Stimulated activated CD8-positive, alpha-beta memory T cell treated with anti-CD3 and anti-CD28 coated beads, Interleukin-7, amount 100 ng/mL, for 1 hour (primary cell): Measurements from ENCODE around the gene GPR37.

Source experiments
- DNase-seq, 2 donors: peaks; one replicate each; pipeline ENCODE4 v3.0.0-alpha.2; 2020; ENCODE audit warnings: low read depth in 2 of 2

GPR37 gene

GRCh38 chr7:124724079-124724478 is 41.5 kb downstream of the GPR37 start:
- DNase-seq = no peak

GRCh38 chr7:124723012-124723411 is 42.6 kb downstream of the GPR37 start:
- DNase-seq = no peak

GRCh38 chr7:124722292-124722691 is 43.3 kb downstream of the GPR37 start:
- DNase-seq = no peak

- no peak for DNase-seq
Observed at GRCh38 chr7:124720195-124720594, 45.4 kb downstream of the GPR37 start.

- DNase-seq = no peak
Observed at GRCh38 chr7:124718032-124718766, 47.4 kb downstream of the GPR37 start.

GRCh38 chr7:124716894-124717293 is 48.7 kb downstream of the GPR37 start:
- DNase-seq = no peak

- no peak for DNase-seq
Observed at GRCh38 chr7:124713086-124713485, 52.5 kb downstream of the GPR37 start.

GRCh38 chr7:124712017-124712416 is 53.6 kb downstream of the GPR37 start:
- no peak for DNase-seq

- no peak for DNase-seq
Observed at GRCh38 chr7:124702385-124702784, 63.2 kb downstream of the GPR37 start.

GRCh38 chr7:124701955-124702354 is 63.6 kb downstream of the GPR37 start:
- DNase-seq = no peak

- no peak for DNase-seq
Observed at GRCh38 chr7:124700655-124701054, 64.9 kb downstream of the GPR37 start.

GRCh38 chr7:124698964-124699363 is 66.6 kb downstream of the GPR37 start:
- DNase-seq = no peak

- no peak for DNase-seq
Observed at GRCh38 chr7:124697746-124698145, 67.8 kb downstream of the GPR37 start.
